Neural cell (in vitro differentiated cells): ENCODE data around the gene ZDHHC14.

Experiments
- CTCF ChIP-seq: fragments of 450-650 bp; IDR thresholded peaks from 2 replicates; pipeline ENCODE4 v1.5.1; 2014; ENCODE audit warnings: antibody characterized with exemption, mild to moderate bottlenecking, moderate library complexity; ENCODE audit not compliant: poor library complexity, severe bottlenecking
- POLR2AphosphoS5 ChIP-seq: IDR thresholded peaks from 2 replicates; pipeline ENCODE4 v1.6.1; 2012
- REST ChIP-seq: IDR thresholded peaks from 2 replicates; pipeline ENCODE4 v1.6.1; 2012; ENCODE audit warnings: borderline replicate concordance
- TAF1 ChIP-seq: IDR thresholded peaks from 2 replicates; pipeline ENCODE4 v1.6.1; 2012; ENCODE audit warnings: low read depth

- TF ChIP-seq TAF1 (no peak), POLR2AphosphoS5 (no peak), REST (no peak), CTCF (no peak)
Measured at GRCh38 chr6:157450931-157451742, 70.1 kb downstream of the ZDHHC14 start.
